ENCODE measurements around the gene MLC1. TPM values are rescaled to one million over a fixed set of nuclear protein-coding genes. Genes with fewer than 3 reads are reported as not detected.

MLC1 gene
- under 0.01 TPM in 1 of 2 replicates, not detected in the other for total RNA-seq

GRCh38 chr22:50085211-50085972 lies at the start of gene MLC1:
TSS of gene MLC1 (minus strand) at chr22:50085426. CDS start at chr22:50084902, 524 bp downstream.
- no peak within 1 kb of the TSS for H3K4me3 ChIP-seq (ENCODE audit: low read depth, low read length)
- H3K36me3 ChIP-seq (ENCODE audit: control insufficient read depth, insufficient read depth, low read length), result no peaks in the 10 kb centered on the region
- FAIRE-seq (no peak), DNase-seq (ENCODE audit: low read depth) (no peak)
- H3K27me3 ChIP-seq (ENCODE audit: control insufficient read depth, insufficient read depth, low read length), result peaks cover 4% of the 10 kb centered on the region
- TF ChIP-seq CTCF (IDR thresholded peaks at IDR 0.05; ENCODE audit: insufficient read depth, low read length, severe bottlenecking), result no peak

GRCh38 chr22:50134481-50134880 lies 49.3 kb upstream of the MLC1 start:
- DNase-seq (ENCODE audit: low read depth) (no peak), FAIRE-seq (no peak)
- H3K4me3 ChIP-seq (ENCODE audit: low read depth, low read length), result no peak overlapping the region
- TF ChIP-seq CTCF (IDR thresholded peaks at IDR 0.05; ENCODE audit: insufficient read depth, low read length, severe bottlenecking), result no peak
- H3K36me3 ChIP-seq (ENCODE audit: control insufficient read depth, insufficient read depth, low read length), result no peaks in the 10 kb centered on the region
- H3K27me3 ChIP-seq (ENCODE audit: control insufficient read depth, insufficient read depth, low read length), result no peaks in the 10 kb centered on the region

GRCh38 chr22:50131894-50132293 lies 46.7 kb upstream of the MLC1 start:
- TF ChIP-seq CTCF (IDR thresholded peaks at IDR 0.05; ENCODE audit: insufficient read depth, low read length, severe bottlenecking), result no peak
- Histone ChIP-seq H3K27me3 (ENCODE audit: control insufficient read depth, insufficient read depth, low read length) (no peaks in the 10 kb centered on the region), H3K4me3 (ENCODE audit: low read depth, low read length) (no peak overlapping the region), H3K36me3 (ENCODE audit: control insufficient read depth, insufficient read depth, low read length) (no peaks in the 10 kb centered on the region)
- FAIRE-seq, result no peak
- no peak for DNase-seq (ENCODE audit: low read depth)

- Histone ChIP-seq H3K4me3 (ENCODE audit: low read depth, low read length) (no peak overlapping the region), H3K36me3 (ENCODE audit: control insufficient read depth, insufficient read depth, low read length) (no peaks in the 10 kb centered on the region), H3K27me3 (ENCODE audit: control insufficient read depth, insufficient read depth, low read length) (no peaks in the 10 kb centered on the region)
- no peak for DNase-seq (ENCODE audit: low read depth)
- no peak for TF ChIP-seq CTCF (IDR thresholded peaks at IDR 0.05; ENCODE audit: insufficient read depth, low read length, severe bottlenecking)
- FAIRE-seq, result no peak
Measured at GRCh38 chr22:50129121-50129736, 44.0 kb upstream of the MLC1 start.

GRCh38 chr22:50125029-50125428 lies 39.8 kb upstream of the MLC1 start:
- Histone ChIP-seq H3K27me3 (ENCODE audit: control insufficient read depth, insufficient read depth, low read length) (no peaks in the 10 kb centered on the region), H3K36me3 (ENCODE audit: control insufficient read depth, insufficient read depth, low read length) (no peaks in the 10 kb centered on the region), H3K4me3 (ENCODE audit: low read depth, low read length) (no peak overlapping the region)
- DNase-seq (ENCODE audit: low read depth) (no peak), FAIRE-seq (no peak)
- no peak for TF ChIP-seq CTCF (IDR thresholded peaks at IDR 0.05; ENCODE audit: insufficient read depth, low read length, severe bottlenecking)
